AML-193 (cell line): ENCODE data around the gene ST6GALNAC5.
"Not testable (repeated sequence)": the region's sequence is repeated elsewhere in the genome, so short reads cannot be mapped to it uniquely, and the experiment has no call there.

Experiments
- DNase-seq, 2 experiments: peaks; one replicate each; lab custom pipeline; 2025; lab: John Stamatoyannopoulos, UW

ST6GALNAC5 gene

DNA sequence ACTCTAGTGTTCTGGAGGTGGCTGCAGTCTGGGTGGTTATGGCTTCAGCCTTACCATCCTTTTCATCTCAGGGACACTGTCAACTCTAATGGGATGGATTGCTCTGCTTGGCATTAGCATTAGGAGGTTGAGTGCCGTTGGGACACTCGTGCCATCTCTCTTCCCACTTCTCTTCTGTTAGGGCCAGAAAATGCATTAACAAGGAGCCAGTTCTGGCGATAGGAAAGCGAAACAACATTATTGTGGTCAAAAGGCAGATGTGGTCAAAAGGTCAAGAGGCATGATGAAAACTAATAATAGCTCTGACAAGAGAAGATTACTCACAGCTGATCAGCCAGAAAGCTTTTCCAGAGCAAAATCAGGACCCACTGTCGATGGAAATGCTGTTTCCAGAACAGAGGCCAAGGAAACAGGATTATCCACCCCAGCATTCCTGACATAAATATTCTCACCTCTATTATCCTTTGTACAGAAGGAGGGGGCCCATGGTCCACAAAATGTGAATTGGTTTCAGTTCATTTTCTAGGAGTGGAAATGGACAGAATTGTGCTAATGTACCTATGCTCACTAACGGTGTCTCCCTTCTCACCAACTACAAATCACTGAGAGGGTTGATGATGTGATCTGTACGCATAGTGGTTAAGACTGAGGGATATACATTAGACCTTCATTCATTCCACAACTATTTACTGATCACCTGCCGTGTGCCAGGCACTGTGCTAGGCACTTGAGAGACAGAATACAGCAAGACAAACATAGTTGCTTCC, 72.0 kb downstream of the ST6GALNAC5 start:
- DNase-seq, result no peak

DNA sequence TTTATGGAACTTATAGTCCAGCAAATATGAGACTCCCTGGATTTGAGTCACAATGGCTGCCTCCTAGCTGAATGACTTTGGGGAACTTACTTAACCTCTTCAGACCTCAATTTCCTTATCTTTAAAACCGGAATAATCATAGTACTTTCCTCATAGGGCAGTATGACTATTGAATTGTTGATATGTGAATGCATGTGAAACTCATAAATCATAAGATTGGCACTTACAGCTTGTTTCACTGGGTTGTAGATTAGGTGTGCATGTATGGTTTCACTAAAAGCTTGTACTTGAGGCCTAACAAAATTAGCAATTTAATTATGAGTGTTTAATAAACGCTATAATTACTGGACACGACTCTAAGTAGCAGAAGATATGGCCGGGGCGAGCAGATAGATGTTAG, 72.5 kb downstream of the ST6GALNAC5 start:
- DNase-seq, result no peak

DNA sequence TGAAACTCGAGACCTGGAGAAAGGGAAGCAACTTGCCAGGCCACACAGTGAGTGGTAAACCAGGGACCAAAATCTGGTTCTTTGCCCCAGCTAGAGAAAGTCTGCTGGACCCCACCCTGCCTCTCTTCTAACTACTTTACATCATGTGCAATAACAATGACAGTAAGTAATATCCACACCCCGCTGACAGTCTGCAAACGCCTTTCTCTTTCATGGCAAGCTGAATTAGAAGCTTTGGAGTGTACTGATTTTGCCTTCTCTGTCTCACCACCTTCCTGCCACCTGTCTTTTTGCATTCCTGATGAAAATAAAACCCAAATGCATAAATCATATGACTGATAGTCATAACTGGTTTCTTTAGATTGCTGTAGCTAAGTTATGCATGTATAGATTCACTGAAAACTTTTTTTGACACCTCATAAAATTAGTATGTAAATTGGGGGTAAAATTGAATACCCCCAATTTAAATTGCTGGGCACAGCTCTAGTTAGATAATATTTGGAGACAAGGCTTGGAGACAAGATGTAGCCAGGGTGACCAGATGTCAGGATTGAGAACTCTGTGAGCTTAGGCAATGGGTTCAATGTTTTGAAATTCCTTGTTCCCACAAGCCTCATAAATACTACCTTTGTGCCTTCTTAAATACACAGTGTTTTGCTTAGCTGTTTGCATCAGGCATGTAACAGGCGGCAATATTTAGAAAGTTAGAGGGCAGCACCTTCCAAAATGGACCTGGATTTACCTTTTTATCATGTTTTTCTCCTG, 73.5 kb downstream of the ST6GALNAC5 start:
- DNase-seq, result no peak

DNA sequence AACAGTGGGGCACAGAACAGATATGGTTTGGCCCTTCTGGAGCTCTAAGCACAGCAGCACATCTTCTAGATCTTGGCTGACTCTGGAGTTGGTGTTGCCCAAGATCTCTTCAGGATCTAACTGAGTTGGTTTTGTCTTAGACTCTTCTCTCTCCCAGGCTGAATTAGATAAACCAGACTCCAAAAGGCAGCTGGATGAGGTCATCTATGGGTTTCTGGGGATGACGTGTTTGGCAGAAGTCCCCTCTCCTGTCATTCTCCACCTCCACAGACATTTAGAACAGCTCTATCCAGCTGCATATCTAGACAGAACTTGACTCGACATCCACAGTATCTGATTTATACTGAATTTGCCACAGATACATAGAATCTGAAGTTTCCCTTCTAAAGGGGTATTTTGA, 75.3 kb downstream of the ST6GALNAC5 start:
- no peak for DNase-seq

DNA sequence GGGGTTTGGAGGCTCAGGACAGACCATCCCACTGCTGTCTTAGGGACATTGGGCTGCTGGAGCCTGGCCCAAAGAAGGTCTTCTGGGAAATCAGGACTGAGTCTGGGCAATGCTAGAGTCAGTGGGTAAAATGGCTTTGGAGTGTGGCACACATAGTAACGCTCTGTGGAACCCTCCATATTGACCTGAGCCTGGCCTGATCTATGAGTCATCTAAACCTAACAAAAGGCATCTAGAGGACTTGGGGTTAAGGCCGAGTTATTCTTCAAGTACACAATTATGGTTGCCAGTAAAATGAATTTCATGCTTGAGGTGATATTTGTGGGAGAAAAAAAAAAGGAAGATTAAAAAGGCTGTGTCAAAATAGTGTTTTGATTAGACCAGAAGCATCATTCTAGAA, 77.7 kb downstream of the ST6GALNAC5 start:
- no peak for DNase-seq

DNA sequence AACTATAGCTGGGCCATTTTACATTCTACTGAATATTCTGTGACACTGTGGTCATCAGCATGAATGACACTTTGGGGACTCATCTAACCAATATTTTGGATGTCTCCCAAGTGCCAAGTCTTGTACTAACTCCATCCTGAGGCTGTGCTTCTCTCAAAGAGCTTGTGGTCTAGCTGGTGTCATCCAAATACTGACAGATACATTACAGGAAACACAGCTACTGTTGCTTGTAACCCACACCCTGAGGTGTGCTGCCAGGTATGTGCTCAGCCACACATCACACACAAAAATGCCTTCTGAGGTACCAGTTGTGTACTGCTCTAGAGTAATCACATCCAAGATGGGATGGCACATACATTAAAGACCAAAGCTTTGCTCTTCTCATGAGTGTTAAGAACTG, 81.6 kb downstream of the ST6GALNAC5 start:
- no peak for DNase-seq

DNA sequence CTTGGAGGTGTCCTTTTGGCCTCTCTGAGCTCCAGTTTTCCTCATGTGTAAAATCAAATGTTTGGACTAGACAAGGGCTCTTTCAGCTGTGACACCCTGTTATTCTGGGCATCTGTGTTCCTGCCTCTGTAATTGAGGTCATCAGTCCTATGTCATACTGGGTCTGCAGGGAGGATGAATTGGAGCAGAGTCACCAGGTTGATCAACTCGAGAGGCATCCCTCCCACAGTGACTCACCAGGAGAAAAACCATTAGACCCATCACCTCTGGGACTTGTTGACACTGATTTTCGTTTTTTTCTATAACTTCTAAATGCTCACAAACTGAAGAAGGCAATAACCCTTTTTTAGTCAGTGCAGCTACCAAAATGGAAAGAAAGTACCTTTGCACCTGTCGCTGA, 82.2 kb downstream of the ST6GALNAC5 start:
- no peak for DNase-seq

DNA sequence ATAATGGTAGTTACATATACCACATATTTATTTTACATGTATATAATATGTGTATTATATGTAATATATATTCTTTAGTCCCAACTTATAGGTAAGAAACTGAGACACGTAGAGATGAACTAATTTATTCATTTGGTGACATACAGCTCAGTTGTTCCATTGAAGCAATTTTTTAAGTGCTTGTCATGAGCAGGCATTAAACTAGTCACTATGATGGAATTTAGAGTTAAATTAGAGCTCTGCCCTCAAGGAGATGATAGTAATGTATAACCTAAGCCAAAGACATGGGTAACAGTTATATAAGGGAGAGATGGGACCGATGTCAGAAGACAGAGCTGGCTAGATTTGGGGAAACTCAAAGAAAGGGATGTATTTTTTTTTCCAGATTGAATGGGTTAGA, 83.0 kb downstream of the ST6GALNAC5 start:
- no peak for DNase-seq

DNA sequence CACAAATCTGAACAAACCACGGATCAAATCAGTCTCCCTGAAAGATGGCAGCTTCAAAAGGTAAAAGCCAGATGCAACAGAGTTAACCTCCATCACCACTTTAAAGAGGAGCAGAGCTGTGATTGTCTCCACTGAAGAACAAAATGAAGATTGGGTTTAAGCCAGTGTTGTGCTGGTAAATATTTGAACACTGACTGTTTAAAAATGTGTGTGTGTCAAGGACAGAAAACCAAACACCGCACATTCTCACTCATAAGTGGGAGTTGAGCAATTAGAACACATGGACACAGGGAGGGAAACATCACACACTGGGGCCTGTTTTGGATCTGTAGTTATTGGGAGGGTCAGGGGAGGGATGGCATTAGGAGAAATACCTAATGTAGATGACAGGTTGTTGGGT, 83.9 kb downstream of the ST6GALNAC5 start:
- DNase-seq, result no peak

DNA sequence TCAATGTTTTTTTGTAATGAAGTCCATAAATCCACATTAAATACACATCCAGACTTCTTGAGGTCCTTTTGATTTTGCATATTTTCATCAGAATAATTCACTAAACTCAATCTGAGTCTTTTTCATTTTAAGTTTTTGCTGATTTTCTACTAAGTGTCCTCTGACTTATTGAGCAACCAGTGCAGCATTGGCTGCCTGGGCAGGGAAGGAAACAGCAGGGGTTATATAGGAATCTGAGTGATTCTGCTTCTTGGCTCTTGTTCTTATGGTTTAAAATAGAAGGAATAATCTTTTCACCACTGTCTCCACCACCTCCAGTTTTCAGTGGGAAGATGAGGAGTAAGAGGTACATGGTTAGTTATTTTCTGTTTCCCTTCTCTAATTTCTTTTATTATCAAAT, 88.4 kb downstream of the ST6GALNAC5 start:
- DNase-seq, result no peak

DNA sequence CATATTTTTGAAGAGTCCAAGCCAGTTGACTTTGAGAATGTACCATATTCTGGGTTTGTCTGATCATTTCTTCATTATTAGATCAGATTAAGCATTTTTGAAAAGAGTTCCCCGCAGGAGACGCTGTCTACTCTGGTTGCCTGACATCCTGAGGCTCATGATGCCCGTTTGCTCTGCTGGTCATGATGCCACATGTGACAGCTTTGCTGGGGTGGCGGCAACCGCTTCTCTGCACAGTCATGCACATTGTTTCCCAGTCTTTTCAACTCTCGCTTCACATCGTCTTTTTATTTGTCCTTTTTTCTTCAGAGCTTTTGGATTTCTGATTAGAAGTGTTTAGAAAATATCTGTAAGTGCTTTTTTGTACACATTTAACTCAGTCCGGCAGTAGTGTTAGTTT, 90.7 kb downstream of the ST6GALNAC5 start:
- DNase-seq, result no peak

DNA sequence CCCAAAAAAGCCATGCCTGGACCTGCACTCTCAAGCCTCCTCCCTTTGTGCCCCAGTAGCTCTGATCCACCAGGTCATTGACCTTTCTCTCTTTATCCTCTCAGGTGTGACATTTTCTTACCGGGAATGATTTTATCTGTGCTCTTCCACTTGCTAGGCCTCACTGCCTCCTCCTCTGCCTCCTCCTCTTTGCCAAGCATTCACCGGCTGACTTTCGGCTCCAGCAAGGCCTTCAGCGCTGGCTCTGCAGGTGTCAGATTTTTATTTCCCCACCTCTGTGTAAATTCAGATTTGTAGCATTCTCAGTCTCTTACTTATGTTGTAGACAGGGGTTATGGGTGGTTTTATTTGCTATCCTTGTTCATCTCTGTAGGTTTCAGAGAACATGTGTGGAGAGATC, 91.5 kb downstream of the ST6GALNAC5 start:
- DNase-seq, result no peak

DNA sequence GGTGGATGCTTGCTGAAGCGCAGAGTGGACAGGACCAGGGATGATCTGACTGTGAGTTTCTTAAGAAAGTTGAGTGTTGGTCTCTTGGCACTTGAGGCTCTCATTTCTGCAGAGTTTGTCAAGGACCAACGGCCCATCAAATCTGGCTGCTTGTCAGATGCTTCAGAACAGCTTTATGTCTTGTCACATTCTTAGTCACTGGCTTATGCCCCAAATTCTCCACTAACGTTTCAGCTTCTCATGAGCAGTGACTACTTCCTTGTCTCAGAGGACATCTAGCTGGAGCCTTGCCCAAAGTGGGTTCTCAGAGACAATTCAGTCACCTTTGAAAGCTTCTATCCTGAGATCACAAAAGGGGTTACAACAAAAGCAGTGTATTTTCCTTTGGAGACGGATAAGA, 92.3 kb downstream of the ST6GALNAC5 start:
- no peak for DNase-seq

DNA sequence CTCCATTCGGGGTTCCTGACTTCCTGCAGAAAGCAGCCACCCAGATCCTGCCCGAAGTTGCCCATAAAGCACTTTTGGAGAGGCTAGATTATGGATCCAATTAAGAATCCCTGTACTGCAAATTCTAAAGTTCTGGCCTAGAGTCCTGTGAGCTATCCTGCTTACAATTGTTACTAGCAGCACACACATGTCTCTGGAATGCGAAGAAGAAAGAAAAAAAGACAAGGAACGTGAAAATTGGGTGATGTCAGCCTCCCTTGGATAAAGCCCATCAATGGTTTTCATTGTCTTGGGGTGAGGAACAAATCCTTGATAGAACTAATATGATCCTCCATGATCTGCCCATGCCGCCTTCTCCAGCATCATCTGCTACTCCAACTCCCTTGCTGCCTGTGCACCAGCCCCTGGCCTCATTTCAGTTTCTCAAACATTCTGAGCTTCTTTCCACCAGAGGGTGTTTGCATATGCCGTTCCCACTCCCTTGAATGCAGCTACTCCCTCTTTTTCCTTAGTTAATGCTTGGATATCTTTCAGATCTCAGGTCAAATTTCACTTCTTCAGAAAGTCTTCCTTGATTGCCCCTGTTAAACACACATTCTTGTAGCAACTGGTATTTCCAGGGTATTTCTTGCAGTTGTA, 94.0 kb downstream of the ST6GALNAC5 start:
- DNase-seq, result no peak

DNA sequence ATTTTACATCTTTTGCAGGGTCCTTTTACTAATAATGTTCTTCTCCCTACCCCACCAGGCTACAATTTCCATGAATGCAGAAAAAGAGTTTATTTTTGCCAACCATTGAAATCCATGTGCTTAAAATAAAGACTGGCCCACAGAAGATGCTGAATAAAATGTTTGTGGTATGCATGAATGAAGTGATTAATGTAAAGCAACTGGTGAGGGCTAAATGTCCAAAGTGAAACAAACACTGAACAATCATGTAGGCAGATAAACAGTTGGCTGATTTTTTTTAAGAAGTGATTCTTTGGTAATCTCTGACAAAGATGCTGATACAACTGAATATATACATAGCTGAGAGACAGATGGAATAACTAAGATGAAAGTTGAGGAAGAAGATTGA, 94.5 kb downstream of the ST6GALNAC5 start:
- DNase-seq, result no peak

DNA sequence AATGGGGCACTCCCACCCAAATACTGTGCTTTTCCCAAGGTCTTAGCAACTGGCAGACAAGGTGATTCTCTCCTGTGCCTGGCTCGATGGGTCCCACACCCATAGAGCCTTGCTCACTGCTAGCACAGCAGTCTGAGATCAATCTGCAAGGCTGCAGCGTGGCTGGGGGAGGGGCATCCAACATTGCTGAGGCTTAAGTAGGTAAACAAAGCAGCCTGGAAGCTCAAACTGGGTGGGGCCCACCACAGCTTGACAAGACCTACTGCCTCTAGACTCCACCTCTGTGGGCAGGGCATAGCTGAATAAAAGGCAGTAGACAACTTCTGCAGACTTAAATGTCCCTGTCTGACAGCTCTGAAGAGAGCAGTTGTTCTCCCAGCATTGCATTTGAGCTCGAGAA, 114.0 kb downstream of the ST6GALNAC5 start:
- not testable (repeated sequence) for DNase-seq

DNA sequence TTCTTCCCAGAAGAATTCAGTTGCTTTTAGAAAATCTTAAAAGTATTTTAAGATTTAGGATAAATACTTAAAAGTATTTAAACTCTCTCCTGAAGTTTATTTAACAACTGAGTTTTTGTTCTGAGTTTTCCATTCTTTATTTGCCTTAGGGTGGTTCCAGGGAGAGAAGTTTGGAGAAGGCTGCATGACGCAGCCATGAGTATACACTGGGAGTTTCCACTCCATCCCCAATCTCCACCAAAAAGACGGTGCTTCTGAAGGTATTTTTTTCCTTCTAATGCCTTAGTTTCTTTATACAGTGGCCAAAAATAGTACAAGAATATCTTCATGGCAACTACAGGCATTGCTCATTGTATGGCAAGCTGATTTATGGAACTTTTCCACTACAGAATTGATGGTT, 122.7 kb downstream of the ST6GALNAC5 start:
- DNase-seq, result no peak

DNA sequence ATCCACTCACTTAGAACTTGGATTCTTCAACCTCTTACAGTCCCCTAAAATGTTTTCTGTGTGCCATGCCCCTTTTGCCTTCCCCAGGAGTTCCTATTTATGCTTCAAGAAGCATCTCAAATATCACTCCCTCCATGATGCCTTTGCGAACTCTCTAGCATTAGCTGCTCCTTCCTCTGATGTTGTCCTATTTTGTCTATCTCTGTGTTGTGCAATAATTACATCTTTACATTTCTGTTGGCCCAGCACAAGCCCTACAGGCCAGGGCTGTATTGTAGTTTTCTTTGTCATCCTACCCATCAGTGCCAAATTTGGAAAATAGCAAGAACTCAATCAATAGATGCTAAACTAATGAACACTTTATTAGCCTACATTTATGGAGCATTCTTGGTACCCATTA, 125.8 kb downstream of the ST6GALNAC5 start:
- no peak for DNase-seq

DNA sequence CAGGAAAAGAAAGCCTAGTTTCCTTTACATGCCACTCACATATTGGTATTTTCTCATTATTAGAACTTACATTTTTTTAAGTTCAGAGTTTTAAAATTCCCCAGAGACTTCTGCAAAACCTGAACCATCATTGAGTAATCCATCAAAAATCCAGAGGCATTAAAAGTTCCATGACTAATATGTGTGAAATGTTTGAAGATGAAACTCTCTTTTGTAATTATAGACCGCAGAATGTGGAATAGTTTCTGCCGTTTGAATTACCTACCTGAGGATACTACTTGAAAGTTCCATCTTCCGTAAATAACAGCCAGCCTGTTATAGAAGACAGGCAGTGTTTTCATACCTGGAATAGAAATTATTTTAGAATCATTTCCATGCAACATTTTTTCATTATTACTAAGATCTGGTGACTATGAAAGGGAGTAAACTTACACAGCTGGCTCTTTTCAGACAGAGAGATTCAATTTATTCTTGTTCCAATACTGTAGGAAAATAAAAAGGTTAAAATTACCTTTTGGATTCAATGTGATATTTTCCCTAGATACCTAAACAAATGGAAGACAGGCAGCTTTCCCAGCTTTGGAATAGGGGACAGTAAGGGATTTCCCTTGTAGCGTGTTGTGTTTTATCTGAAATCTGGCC, 131.4 kb downstream of the ST6GALNAC5 start:
- no peak for DNase-seq

DNA sequence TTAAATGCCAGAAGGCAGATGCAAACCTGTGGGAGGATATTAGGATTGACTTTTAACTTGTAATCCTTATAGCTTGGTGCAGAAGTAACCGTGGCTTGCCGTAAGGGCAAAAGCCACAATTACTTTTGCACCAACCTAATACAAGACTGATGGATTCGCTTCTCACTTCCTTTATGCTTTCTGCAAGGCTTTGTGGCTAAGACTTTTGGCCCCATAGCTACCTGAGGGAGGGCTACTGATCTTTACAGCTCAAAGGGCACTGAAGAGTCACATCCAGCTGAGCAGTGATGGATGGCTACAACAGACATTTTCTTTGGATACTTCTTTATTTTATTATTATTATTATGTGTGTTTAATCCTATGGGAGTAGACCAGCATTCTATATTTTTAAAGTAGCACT, 140.4 kb downstream of the ST6GALNAC5 start:
- DNase-seq, result no peak

DNA sequence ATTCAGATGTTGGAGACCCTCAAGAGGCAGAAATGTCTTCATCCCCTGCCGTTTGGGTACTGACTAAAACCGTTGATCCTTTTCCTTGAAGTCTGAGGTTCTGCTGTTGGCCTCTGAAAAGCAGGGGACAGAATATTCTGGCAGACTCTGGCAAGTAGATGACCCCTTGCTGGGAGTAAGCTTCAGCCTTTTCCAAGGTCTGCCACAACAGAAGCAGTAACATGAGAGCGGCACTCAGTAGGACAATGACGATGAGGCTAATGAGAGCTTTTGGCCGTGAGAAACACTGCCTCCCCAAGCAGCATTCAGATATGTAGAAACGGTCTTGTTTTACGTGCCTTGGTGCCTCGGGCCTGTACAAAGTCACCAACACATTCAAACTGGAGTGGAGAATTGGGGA, 143.7 kb downstream of the ST6GALNAC5 start:
- DNase-seq, result no peak

DNA sequence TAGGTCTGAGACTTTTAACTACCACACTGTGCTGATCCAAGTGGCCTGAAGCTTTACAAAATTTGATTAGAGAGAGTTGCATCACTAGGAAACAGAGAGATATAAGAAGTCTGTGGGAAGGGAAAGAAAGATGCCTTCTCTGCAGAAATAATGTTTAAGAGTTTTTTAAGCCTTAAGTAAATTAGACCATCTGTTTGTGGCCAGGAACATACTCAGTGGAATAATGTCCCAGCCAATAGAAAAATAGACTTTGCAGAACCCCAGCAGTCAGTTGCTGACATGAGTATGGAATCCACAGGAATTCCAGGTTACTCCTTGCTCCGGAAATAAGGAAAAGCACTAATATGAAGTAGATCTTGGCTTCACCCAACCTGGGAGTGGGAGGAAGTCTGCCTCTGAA, 144.8 kb downstream of the ST6GALNAC5 start:
- DNase-seq, result no peak
